ENCODE results near the gene ANXA3.
"Not testable (repeated sequence)": the region's sequence is repeated elsewhere in the genome, so short reads cannot be mapped to it uniquely, and the experiment has no call there.

The ANXA3 gene

DNA sequence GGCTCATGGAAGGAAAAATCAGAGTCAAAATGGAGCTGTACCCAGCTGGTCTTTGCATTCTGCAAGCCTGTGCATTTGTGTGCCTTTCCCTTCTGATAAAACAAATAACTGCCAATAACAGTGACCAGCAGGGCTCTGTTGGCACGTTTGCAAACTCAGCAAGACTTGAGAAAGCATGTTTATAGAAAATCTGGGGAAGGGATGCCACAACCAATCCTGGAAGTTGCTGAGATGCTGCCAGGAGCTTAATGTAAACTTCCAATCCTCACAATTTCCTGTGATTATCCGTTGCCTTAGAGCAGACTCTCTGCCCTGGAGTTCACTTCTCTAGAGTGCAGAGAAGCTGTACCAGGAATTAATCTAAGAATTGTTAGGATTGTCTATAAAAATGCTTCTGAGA is 6.9 kb upstream of the ANXA3 start:
- no peak for DNase-seq

- DNase-seq = no peak
Observed at GRCh38 chr4:78545275-78546246, 6.0 kb upstream of the ANXA3 start.

DNA sequence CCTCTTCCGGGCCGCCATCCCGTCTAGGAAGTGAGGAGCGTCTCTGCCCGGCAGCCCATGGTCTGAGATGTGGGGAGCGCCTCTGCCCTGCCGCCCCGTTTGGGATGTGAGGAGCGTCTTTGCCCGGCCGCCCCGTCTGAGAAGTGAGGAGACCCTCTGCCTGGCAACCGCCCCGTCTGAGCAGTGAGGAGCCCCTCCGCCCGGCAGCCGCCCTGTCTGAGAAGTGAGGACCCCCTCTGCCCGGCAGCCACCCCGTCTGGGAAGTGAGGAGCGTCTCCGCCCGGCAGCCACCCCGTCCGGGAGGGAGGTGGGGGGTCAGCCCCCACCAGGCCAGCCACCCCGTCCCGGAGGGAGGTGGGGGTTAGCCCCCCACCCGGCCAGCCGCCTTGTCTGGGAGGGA is 3.7 kb upstream of the ANXA3 start:
- DNase-seq = not testable (repeated sequence)

DNA sequence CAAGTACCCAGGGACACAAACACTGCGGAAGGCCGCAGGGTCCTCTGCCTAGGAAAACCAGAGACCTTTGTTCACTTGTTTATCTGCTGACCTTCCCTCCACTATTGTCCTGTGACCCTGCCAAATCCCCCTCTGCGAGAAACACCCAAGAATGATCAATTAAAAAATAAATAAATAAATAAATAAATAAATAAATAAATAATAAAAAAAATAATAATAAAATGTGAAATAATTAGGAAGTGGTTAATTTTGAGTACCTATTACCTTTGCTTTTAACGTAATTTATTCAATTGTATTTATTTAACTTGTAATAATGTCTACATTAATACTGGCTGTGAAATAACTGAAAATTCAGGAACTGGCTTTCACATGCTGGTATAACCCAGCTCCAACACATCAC is 2.7 kb upstream of the ANXA3 start:
- not testable (repeated sequence) for DNase-seq

GRCh38 chr4:78552389-78553042 is 946 bp downstream of the ANXA3 start:
- no peak for DNase-seq

DNA sequence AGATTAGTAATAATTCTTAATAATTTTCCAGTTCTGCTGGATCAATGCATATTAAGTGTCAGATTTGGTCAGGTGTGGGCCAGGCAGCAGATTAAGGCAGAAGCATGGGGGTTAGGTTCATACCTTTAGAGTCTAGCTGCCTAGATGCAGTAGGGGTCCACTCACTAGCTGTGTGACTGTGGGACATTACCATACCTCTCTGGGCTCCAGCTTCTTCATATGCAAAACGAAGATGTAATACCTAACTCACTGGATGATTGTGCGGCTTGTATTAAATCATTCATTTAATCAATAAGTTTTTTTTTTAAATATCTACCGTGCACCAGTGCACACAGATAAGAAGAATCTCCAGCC is 1.4 kb downstream of the ANXA3 start:
- DNase-seq = no peak

DNA sequence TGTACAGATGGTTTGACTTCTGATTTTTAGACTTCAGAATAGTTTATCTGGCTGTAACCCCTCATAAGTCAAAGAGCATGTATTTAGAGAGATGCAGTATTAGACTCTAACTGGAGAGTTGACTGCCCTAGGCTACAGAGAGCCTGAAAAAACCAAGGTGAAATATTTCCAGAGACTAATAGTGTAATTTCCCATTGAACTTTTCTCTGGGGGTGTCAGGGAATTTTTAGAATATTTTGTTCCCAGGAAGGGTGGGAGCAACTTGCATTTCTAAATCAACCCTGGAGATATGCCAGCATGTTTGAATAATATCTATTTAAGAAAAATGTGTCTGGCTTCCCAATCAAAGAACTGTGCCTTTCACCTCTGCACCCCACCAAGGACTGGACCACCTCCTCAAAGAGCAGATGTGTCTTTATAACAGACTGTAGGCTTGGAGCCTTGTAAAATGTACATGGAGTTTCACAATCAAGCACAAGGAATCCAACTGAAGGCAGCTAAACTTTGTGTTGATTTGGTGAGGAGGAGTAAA is 2.0 kb downstream of the ANXA3 start:
- no peak for DNase-seq

DNA sequence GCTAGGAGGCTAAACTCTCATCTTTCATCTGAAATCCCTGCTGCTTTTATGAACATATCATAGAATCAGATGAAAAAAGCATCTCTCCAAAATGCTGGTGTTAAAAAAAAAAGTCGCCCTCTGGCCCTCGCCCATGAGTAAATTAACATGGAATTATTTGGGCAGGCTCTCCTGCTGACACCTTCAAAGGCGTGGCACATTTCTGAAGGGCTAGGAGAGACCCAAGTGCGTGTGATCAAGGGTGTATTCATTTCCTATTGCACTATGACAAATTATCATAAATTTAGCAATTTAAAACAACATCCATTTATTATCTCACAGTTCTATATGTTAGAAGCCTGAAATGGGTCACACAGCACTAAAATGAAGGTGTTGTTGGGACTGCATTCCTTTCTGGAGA is 5.1 kb downstream of the ANXA3 start:
- DNase-seq = no peak

- no peak for DNase-seq
Observed at GRCh38 chr4:78557841-78558240, 6.3 kb downstream of the ANXA3 start.

- no peak for DNase-seq
Observed at GRCh38 chr4:78558410-78558809, 6.8 kb downstream of the ANXA3 start.

DNA sequence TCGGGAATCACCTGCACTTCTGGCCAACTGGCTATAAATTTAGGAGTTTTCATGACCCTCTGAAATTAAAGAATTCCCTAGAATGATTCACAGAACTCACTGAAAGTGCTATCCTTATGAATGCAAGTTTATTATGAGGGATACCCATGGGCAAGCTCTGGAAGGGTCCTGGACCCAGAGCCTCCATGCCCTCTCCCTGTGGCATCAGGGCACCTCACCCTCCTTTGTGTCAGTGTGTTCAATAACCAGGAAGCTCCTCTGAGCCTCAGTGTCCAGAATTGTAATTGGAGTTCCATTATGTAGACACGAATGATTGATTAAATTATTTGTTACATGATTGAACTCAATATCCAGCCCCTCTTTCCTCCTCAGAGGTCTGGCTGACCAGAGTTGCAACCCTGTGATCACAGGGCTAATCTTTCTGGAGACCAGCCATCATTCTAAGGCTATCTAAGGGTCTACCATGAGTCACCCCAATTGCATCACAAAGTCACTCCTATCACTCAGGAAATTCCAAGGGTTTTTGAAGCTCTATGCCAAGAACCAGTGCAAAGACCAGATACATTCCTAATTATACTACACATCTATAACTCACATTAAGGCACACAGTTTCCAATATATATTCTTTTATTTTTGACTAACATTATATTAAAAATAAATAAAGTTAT is 8.9 kb downstream of the ANXA3 start:
- no peak for DNase-seq

- no peak for DNase-seq
Observed at GRCh38 chr4:78561677-78562076, 10.1 kb downstream of the ANXA3 start.

DNA sequence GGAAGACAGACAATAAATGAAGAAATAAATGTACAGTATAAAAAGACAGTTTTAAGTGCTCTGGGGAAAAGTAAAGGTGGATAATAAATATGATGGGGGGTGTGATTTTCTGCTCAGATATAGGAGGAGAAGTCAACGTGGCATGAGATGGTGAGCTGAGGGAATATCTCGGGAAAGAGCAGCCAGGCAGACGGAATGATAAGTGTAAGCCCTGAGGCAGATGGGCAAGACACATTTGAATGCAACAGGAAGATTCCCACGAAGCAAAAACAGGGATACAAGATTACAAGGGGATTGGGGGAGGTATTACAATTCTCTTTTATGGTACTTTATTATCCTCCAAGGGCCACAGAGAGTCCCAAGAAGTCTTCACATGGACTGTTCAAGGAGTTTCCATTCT is 11.1 kb downstream of the ANXA3 start:
- no peak for DNase-seq

GRCh38 chr4:78565971-78566372 is 14.4 kb downstream of the ANXA3 start:
- no peak for DNase-seq

DNA sequence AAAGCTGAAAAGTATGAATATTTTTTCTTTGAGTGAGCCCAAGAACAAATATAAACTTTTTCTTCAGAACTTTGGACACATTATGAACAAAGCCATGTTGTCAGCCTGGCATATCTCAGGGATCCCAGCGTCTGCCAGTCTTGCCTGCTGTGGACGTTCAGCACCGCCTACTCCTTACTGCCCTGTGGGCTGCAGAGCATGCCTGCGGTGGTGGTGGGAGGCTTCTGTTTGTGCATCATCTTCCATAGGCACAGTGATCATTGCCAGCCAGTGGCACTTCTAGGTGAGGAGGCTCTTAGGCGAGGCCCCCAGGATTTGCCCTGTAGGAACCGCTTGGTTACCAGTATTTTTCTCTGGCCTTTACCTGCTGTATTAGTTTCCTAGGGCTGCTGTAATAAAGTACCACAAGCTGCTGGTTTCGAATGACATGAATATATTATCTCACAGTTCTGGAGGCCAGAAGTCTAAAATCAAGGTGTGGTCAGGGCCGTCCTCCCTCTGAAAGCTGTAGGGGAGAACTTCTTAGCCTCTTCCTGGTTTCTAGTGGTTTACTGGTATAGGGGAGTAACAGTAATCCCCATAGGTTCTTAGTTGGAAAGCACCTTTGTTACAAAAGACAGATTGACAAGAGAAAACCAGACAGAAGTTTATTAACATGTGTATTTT is 15.4 kb downstream of the ANXA3 start:
- DNase-seq = no peak

GRCh38 chr4:78567500-78568060 is 16.0 kb downstream of the ANXA3 start:
- DNase-seq = no peak

- no peak for DNase-seq
Observed at GRCh38 chr4:78568640-78569305, 17.2 kb downstream of the ANXA3 start.

GRCh38 chr4:78569306-78569821 is 17.8 kb downstream of the ANXA3 start:
- DNase-seq = no peak

GRCh38 chr4:78570117-78570516 is 18.5 kb downstream of the ANXA3 start:
- DNase-seq = no peak

DNA sequence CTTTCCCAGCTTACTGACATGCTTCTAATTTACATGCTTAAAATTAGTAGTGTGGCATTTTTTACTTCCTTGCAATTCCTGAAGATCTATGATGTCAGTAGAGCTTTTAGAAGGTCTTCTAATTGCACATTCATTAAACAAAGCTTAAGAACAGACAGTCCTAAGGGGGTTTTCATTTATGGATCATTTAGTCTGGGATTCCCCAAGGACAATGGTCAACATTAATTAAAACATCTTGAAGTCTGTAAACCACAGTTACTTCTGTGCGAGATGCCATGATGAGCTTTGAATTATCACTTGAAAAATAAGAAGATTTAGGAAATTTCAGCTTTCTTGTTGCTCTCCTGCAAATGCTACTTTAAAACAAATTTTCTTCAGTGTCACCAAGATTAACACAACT is 20.2 kb downstream of the ANXA3 start:
- no peak for DNase-seq

- no peak for DNase-seq
Observed at GRCh38 chr4:78578674-78579425, 27.3 kb downstream of the ANXA3 start.
